Keratinocyte (primary cell): ENCODE results near the gene PTPN12. TPM values are rescaled to one million over a fixed set of nuclear protein-coding genes. Genes with fewer than 3 reads are reported as not detected.

Source experiments
- DNase-seq: peaks from one replicate; pipeline ENCODE4 v3.0.0-alpha.2; 2011; ENCODE audit warnings: low read depth, missing footprints, low spot score
- FAIRE-seq: peaks from 2 replicates; lab custom pipeline; 2011; peaks lifted over from hg19 to GRCh38; lab: Jason Lieb, UNC
- H2AFZ ChIP-seq: 2 replicates; pipeline ENCODE4 v1.6.0; 2012; ENCODE audit warnings: low read length, control low read depth, inconsistent platforms; ENCODE audit not compliant: control insufficient read depth
- H3K27ac ChIP-seq: 2 replicates; pipeline ENCODE4 v1.5.1; 2011; ENCODE audit warnings: low read length; ENCODE audit not compliant: control insufficient read depth, insufficient read depth
- H3K27me3 ChIP-seq: 3 replicates; pipeline ENCODE4 v1.6.0; 2011; ENCODE audit warnings: low read length; ENCODE audit not compliant: control insufficient read depth, insufficient read depth; ENCODE audit errors: extremely low read depth
- H3K36me3 ChIP-seq, 2 experiments: 2 replicates in 1 of 2; 3 replicates in 1 of 2; pipeline ENCODE4 v1.5.1; 2011; ENCODE audit warnings: low read length in 2 of 2, mild to moderate bottlenecking in 1 of 2; ENCODE audit not compliant: control insufficient read depth in 2 of 2, insufficient read depth in 2 of 2; ENCODE audit errors: extremely low read depth in 1 of 2
- H3K4me1 ChIP-seq: 3 replicates; pipeline ENCODE4 v1.5.1; 2011; ENCODE audit warnings: low read length; ENCODE audit not compliant: control insufficient read depth, insufficient read depth; ENCODE audit errors: extremely low read depth
- H3K4me2 ChIP-seq: 3 replicates; pipeline ENCODE4 v1.6.0; 2011; ENCODE audit warnings: low read depth, low read length; ENCODE audit not compliant: control insufficient read depth, insufficient read depth; ENCODE audit errors: extremely low read depth
- H3K4me3 ChIP-seq, 3 experiments: fragments of 200-600 bp in 1 of 3; sonication (generic) in 1 of 3; 2 replicates in 2 of 3; 3 replicates in 1 of 3; pipeline ENCODE4 v1.5.1; 2011 to 2016; ENCODE audit warnings: low read length in 3 of 3, mild to moderate bottlenecking in 3 of 3, control low read depth in 2 of 3, inconsistent platforms in 1 of 3, low read depth in 1 of 3, mixed read lengths in 1 of 3, mixed run types in 1 of 3, moderate library complexity in 1 of 3; ENCODE audit not compliant: control insufficient read depth in 2 of 3, insufficient read depth in 2 of 3; ENCODE audit errors: extremely low read depth in 1 of 3
- H3K79me2 ChIP-seq: 2 replicates; pipeline ENCODE4 v1.6.0; 2012; ENCODE audit warnings: low read length; ENCODE audit not compliant: control insufficient read depth, insufficient read depth
- H3K9ac ChIP-seq: 3 replicates; pipeline ENCODE4 v1.6.0; 2011; ENCODE audit warnings: low read length; ENCODE audit not compliant: control insufficient read depth, insufficient read depth; ENCODE audit errors: extremely low read depth
- H3K9me1 ChIP-seq: 3 replicates; pipeline ENCODE4 v1.6.0; 2011; ENCODE audit warnings: low read length; ENCODE audit not compliant: control insufficient read depth, insufficient read depth; ENCODE audit errors: extremely low read depth
- H3K9me3 ChIP-seq: 2 replicates; pipeline ENCODE4 v1.5.1; 2012; ENCODE audit warnings: low read depth, low read length; ENCODE audit not compliant: control insufficient read depth
- H4K20me1 ChIP-seq: 3 replicates; pipeline ENCODE4 v1.6.0; 2011; ENCODE audit warnings: low read length; ENCODE audit not compliant: control insufficient read depth, insufficient read depth; ENCODE audit errors: extremely low read depth
- EZH2 ChIP-seq: IDR thresholded peaks from one replicate; pipeline ENCODE4 v1.6.1; 2012; ENCODE audit warnings: inconsistent platforms, mild to moderate bottlenecking, low read length, moderate library complexity
- dilution Hi-C: fragments of 300-500 bp; cut with MboI; formaldehyde crosslinking; loops from one replicate; pipeline ENCODE4 v1.7.0; 2020; ENCODE audit warnings: low sequenced_read_pairs; ENCODE audit not compliant: extremely low pct_ligation_motif_present
- polyA plus RNA-seq, 5 experiments: library from polyadenylated mRNA; depleted of rRNA in 3 of 5; stranded (reverse) in 3 of 5; stranded (forward) in 1 of 5; unstranded in 1 of 5; fragments of >200 nt; gene quantifications; 1 replicate in 1 of 5; 2 replicates in 3 of 5; 3 replicates in 1 of 5; pipeline versions ENCODE4 v1.2.1 to v1.2.3, GENCODE V29; 2011 to 2012; ENCODE audit warnings: missing spikeins in 2 of 5, low read depth in 1 of 5, low replicate concordance in 1 of 5
- TF ChIP-seq, protein P1 (sequence below), 3 experiments: IDR thresholded peaks in 1 of 3; conservative IDR thresholded peaks in 1 of 3; optimal IDR thresholded peaks in 1 of 3; 2 replicates in 2 of 3; 3 replicates in 1 of 3; pipeline versions ENCODE3 to v1.5.1; 2011; ENCODE audit warnings: low read length in 3 of 3, mild to moderate bottlenecking in 3 of 3, moderate library complexity in 2 of 3, control low read depth in 1 of 3, inconsistent platforms in 1 of 3; ENCODE audit not compliant: insufficient read depth in 2 of 3; ENCODE audit errors: extremely low read depth in 1 of 3

Gene PTPN12
- polyA plus RNA-seq, 1 donor (not counting 4 experiments of a cell fraction or from before 2014, with no cell fraction given), result 61.1 TPM

DNA sequence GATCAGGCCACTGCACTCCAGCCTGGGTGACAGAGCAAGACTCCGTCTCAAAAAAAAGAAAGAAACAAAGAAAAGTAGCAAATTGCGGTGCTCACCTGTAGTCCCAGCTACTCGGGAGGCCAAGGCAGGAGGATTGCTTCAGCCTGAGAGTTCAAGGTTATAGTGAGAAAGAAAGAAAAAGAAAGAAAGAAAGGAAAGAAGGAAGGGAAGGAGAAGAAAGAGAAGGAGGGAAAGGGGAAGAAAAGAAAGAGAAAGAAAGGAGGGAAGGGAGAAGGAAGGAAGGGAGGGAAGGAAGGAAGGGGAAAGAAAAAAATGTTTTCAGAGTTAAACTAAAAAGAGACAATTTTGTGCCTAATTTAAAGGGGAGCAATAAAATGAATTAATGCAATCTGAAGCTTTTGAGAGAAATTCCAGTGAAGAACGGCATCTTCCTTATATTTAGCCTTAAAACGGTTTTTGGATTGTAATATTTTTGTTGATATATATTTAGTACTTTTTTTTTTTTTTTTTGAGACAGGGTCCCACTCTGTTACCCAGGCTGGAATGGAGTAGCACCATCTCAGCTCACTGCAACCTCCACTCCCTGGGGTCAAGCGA lies 111.7 kb downstream of the PTPN12 start:
- FAIRE-seq (no peak), DNase-seq (no peak)
- dilution Hi-C loops, result no loop called here
- Histone ChIP-seq H3K4me1 (no peaks in the 10 kb centered on the region), H3K9ac (no peak overlapping the region), H3K27ac (no peak overlapping the region), H3K27me3 (no peaks in the 10 kb centered on the region), H3K9me3 (no peaks in the 10 kb centered on the region), H4K20me1 (no peaks in the 10 kb centered on the region), H3K4me2 (no peak overlapping the region), H2AFZ (no peak overlapping the region), H3K9me1 (no peaks in the 10 kb centered on the region), H3K36me3 (peaks cover 5 to 10% of the 10 kb centered on the region in 2 experiments), H3K4me3 (no peak overlapping the region), H3K79me2 (no peaks in the 10 kb centered on the region)
- no peak for TF ChIP-seq EZH2
- TF ChIP-seq, protein P1, sequence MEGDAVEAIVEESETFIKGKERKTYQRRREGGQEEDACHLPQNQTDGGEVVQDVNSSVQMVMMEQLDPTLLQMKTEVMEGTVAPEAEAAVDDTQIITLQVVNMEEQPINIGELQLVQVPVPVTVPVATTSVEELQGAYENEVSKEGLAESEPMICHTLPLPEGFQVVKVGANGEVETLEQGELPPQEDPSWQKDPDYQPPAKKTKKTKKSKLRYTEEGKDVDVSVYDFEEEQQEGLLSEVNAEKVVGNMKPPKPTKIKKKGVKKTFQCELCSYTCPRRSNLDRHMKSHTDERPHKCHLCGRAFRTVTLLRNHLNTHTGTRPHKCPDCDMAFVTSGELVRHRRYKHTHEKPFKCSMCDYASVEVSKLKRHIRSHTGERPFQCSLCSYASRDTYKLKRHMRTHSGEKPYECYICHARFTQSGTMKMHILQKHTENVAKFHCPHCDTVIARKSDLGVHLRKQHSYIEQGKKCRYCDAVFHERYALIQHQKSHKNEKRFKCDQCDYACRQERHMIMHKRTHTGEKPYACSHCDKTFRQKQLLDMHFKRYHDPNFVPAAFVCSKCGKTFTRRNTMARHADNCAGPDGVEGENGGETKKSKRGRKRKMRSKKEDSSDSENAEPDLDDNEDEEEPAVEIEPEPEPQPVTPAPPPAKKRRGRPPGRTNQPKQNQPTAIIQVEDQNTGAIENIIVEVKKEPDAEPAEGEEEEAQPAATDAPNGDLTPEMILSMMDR (optimal IDR thresholded peaks at IDR 0.05 in 1 of 3, IDR thresholded peaks at IDR 0.05 in 1 of 3, conservative IDR thresholded peaks at IDR 0.05 in 1 of 3; ENCODE audit: extremely low read depth in 1 of 3, insufficient read depth in 2 of 3, low read length in 3 of 3), result no peak

DNA sequence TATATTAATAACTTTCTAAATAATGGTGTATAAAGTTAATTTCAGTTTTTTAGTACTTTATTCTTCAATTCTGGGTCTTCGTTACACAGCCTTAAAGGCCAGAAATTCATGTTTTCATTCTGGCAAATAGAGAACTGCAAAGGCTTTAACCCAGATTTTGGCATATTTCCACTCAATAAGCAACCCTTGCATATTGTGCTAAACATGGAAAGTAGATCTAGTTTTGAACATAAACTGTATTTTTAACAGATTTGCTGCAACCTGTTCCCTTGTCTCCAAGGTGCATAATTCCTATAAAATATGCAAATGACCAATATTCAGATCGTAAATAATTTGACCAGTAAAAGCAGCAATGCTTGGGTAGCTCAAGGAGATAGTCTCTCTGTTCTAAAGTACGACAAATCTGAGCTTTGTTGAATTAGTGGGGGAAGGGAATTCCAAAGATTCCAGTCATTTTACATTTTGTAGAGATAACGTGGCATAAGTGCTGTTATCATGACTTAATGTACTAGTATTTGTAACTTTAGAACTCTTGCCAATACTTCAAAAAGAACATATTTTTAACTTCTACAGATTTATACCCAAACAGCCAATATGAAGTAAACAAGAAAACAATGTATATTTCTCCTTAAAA lies 112.7 kb downstream of the PTPN12 start:
- no peaks in the 10 kb centered on the region for H3K4me1 ChIP-seq
- no peak for DNase-seq
- no peak overlapping the region for H3K4me3 ChIP-seq
- H4K20me1 ChIP-seq, result no peaks in the 10 kb centered on the region
- H3K27me3 ChIP-seq, result no peaks in the 10 kb centered on the region
- H3K27ac ChIP-seq, result no peak overlapping the region
- no peak overlapping the region for H2AFZ ChIP-seq
- H3K36me3 ChIP-seq, result peaks cover 4 to 5% of the 10 kb centered on the region in 2 experiments
- H3K9me3 ChIP-seq, result no peaks in the 10 kb centered on the region
- dilution Hi-C loops, result no loop called here
- no peaks in the 10 kb centered on the region for H3K9me1 ChIP-seq
- peak; percentile 29 for FAIRE-seq
- no peak overlapping the region for H3K9ac ChIP-seq
- TF ChIP-seq EZH2, result no peak
- TF ChIP-seq, protein P1 (optimal IDR thresholded peaks at IDR 0.05 in 1 of 3, IDR thresholded peaks at IDR 0.05 in 1 of 3, conservative IDR thresholded peaks at IDR 0.05 in 1 of 3; ENCODE audit: extremely low read depth in 1 of 3, insufficient read depth in 2 of 3, low read length in 3 of 3), result no peak
- H3K79me2 ChIP-seq, result no peaks in the 10 kb centered on the region
- no peak overlapping the region for H3K4me2 ChIP-seq
